HG03469 (cell line): ENCODE measurements around the gene NOS1.
"Not testable (repeated sequence)": the region's sequence is repeated elsewhere in the genome, so short reads cannot be mapped to it uniquely, and the experiment has no call there.

ENCODE experiments used
- ATAC-seq: cut with Tn5 transposase; IDR thresholded peaks from one replicate; pipeline ENCODE4 v1.9.1; 2021; ENCODE audit warnings: mild to moderate bottlenecking, moderate library complexity, moderate number of reproducible peaks; ENCODE audit not compliant: unreplicated experiment

The NOS1 gene

GRCh38 chr12:117212563-117213190 is 148.7 kb downstream of the NOS1 start:
- no peak for ATAC-seq

- no peak for ATAC-seq
These were observed 151.0 kb downstream of the NOS1 start for GRCh38 chr12:117210266-117210918.

GRCh38 chr12:117209626-117210025 is 151.8 kb downstream of the NOS1 start:
- no peak for ATAC-seq

GRCh38 chr12:117208811-117209455 is 152.5 kb downstream of the NOS1 start:
- ATAC-seq = no peak

GRCh38 chr12:117208206-117208605 is 153.2 kb downstream of the NOS1 start:
- no peak for ATAC-seq

- ATAC-seq = no peak
These were observed 153.8 kb downstream of the NOS1 start for GRCh38 chr12:117207675-117208074.

- no peak for ATAC-seq
These were observed 158.9 kb downstream of the NOS1 start for GRCh38 chr12:117202556-117202955.

- ATAC-seq = no peak
These were observed 159.4 kb downstream of the NOS1 start for GRCh38 chr12:117202033-117202432.

GRCh38 chr12:117199956-117200744 is 161.3 kb downstream of the NOS1 start:
- ATAC-seq = not testable (repeated sequence)

GRCh38 chr12:117196334-117196733 is 165.1 kb downstream of the NOS1 start:
- not testable (repeated sequence) for ATAC-seq

GRCh38 chr12:117195027-117195426 is 166.4 kb downstream of the NOS1 start:
- not testable (repeated sequence) for ATAC-seq

GRCh38 chr12:117193903-117194302 is 167.5 kb downstream of the NOS1 start:
- no peak for ATAC-seq

GRCh38 chr12:117192581-117192980 is 168.8 kb downstream of the NOS1 start:
- not testable (repeated sequence) for ATAC-seq

- no peak for ATAC-seq
These were observed 169.4 kb downstream of the NOS1 start for GRCh38 chr12:117192057-117192456.

GRCh38 chr12:117190210-117190781 is 171.1 kb downstream of the NOS1 start, which contains the start of gene FBXO21:
Gene FBXO21 (minus strand): TSS chr12:117190470. CDS start chr12:117190456, 14 bp downstream.
- peak; percentile 84 for ATAC-seq

- ATAC-seq = peak; percentile 31
These were observed 171.7 kb downstream of the NOS1 start for GRCh38 chr12:117189725-117190209.

- ATAC-seq = no peak
These were observed 172.3 kb downstream of the NOS1 start for GRCh38 chr12:117188961-117189724.

- no peak for ATAC-seq
These were observed 173.2 kb downstream of the NOS1 start for GRCh38 chr12:117188121-117188665.

GRCh38 chr12:117187421-117187820 is 174.0 kb downstream of the NOS1 start:
- ATAC-seq = no peak

- no peak for ATAC-seq
These were observed 178.6 kb downstream of the NOS1 start for GRCh38 chr12:117182866-117183265.
